ENCODE data around the gene BPIFB1.

BPIFB1 gene

DNA sequence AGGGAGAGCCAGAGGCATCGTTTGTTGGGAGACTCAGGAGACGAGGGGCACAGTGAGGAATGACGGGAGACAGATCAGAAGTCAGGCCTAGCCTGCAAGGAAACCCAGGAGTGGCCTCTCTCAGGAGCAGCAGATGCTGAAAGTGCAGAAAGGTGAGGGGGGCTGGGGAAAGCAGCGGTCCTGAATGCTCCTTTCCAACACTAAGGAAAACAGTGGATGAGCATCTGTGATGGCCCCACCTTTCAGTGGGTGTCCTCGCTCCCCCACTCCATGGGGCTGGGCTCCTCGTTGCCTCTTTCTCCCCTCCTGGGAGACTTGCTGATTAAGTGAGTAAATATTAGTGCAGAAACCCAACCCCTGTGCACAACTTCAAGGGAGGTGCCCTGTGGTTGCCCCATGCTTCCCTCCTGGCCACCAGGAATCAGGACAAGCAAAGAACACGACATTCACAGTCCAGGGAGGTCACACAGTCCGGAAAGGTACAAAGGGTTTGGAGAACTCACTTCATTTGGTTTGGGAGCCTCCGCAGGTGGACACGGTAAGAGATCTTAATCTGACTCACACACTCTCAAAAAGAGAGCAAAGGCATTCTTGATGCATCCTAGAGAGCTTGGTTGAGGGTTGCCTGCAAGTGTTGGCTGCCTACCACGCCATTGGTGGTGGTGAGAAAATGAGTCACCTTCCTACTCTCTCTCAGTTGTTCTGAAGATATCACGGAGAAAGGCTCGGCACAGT lies 9.7 kb upstream of the BPIFB1 start:
- FAIRE-seq = no peak

DNA sequence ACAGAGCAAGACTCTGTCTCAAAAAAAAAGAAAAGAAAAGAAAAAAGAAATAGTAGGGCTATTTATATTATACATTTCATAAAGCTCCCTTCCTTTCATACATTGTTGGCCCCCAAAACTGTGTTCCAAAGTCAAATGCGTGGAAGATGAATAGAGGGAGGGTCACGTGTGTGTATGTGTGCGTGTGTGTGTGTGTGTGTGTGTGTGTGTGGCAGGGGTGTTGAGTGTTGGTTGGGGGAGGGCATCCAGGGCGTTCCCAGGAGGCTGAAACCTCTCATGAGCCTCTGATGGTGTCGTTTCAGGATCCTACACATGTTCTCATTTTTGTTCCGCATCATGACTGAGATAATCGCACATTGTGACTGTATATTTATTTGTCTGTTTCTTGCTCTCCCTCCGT lies 7.8 kb upstream of the BPIFB1 start:
- no peak for FAIRE-seq

DNA sequence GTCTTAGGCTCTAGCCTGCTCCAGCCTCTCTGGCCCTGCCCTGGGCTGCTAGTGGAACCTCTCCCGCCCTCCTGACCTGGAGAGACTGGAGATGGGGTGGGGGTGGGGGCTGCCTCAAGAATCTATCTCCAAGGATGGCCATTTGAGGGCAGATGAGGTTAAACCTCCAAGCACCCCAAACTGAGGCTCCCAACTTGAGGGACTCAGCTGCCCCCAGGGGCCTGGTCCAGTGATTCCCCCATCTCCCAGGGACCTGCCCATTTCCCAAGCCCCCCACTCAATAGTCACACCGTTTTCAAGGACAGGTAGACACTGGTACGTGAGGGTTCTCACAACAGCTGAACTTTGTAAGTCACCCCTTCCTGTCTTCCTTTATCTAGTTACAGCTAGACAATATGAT lies 7.1 kb upstream of the BPIFB1 start:
- no peak for FAIRE-seq

DNA sequence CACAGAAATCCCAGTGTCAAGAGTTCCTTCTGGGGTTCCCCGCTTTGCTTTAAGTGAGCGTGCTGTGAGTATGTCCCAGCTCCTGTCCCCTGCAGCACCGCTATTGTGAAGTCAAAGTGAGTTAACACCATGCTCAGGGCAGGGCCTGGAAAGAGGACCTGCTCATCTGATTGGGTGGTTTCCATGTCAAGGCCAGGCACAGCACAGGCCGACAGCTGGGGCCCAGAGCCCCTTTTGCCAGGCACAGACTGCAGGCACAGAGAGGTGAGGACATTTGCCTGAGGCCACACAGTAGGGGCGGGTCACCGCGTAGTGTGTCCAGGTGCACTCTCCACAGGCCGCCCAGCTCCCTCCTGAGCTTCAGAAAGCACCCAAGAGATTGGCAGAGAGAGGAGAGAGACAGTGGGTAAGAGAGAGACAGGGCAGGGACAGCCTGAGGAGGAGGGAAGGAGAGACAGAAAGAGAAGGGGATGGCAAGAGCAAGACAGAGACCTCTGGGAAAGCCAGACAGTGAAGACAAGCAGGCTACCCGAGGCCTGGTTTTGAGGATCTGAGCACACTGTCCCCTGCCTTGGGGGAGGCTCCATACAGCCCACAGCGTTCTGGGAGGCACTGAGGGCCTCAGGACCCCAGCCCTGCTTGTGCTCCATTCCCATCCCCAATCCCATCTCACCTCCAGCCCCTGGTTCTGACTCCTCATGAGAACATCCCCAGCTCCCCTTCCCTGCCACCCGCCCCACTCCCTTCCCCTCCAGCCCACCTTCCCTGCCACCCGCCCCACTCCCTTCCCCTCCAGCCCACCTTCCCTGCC lies 6.5 kb upstream of the BPIFB1 start:
- FAIRE-seq = no peak

DNA sequence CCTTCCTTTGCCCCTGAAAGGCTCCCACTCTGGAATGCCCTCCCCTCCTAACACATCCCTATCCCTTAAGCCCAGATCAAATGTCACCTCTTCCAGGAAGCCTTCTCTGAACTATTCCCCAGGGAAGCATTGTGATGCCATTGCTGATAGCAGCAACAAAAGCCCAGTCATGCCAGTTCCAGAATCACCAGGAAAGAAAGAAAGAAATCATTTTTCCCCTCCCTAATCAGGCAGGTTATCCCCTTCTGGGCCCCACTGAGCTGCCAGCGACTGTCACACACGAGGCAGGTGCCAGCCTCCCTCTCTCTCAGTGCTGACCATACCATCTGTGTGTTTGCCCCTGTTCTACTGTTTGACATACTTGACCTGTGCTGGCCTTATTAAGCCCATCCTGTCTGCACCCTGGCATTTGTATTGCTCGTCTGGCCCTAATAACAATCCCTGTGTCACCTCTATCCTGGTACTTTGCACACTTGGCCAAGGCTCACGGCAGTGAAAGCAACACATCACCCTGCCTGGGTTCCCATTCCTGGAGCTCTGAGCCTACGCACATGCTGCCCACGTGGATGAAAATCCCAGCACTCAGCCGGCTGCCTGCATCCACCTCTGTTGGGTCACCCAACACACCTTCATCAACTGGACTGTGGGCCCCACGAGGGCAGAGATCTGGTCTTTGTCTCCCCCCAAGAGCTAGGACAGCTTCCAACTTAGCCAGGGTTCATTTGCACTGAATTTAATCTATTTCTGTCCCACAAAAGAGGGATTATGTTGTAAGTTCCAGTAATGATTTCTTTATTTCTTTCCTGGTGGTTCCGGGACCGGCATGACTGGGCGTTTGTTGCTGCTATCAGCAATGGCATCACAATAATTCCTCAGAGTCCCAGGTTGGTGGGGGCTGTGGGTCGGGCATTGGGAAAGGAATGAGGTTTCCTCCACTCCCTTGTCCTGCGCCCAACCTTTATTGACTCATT lies 5.3 kb upstream of the BPIFB1 start:
- FAIRE-seq = no peak

DNA sequence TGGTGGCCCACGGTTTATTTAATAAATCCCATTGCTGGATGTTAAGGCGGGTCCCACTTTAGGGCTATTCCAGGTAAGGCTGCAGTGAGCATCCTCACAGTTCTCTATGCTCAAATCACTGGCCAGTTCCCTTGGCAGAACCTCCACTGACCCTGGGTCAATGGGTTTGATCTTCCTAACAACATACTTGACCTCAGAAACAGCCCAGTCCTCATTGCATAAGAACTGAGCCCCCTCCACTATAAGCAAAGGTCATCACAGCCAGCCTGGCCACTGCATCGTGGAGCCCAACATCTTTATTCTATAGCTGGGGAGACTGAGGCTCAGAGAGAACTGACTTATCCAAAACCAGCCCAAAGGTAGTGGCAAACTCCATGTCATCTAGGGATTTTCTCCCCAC lies 4.3 kb upstream of the BPIFB1 start:
- FAIRE-seq = no peak

DNA sequence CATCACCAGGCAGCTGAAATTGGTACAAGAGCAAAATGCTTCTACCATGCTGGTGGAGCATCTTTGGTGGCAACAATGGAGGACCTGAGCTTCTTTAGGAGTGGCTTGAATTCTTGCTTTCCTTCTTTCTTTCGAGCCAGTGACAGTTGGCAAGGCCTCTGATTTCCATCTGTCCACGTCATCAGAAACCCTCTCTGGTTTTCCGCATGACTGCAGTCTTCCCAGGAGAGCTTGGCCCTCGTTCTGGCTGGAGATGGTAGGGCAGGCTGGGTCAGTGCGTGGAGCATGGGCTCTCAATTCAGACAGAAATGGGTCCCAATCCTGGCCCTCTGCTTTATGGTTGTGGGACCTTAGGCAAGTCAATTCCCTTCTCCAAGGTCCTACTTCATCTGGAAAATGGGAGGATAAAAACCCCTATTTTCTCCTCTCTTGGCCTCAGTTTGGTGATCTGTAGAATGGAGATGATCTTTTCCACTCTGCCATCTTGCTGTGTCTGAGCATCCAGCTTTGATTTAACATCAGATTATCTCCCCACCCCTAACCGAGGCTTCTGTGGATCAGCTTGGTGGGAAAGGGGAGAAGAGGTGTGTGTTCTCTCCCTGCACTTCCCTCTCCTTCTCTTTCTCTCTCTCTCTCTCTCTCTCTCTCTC lies 3.6 kb upstream of the BPIFB1 start:
- no peak for FAIRE-seq

DNA sequence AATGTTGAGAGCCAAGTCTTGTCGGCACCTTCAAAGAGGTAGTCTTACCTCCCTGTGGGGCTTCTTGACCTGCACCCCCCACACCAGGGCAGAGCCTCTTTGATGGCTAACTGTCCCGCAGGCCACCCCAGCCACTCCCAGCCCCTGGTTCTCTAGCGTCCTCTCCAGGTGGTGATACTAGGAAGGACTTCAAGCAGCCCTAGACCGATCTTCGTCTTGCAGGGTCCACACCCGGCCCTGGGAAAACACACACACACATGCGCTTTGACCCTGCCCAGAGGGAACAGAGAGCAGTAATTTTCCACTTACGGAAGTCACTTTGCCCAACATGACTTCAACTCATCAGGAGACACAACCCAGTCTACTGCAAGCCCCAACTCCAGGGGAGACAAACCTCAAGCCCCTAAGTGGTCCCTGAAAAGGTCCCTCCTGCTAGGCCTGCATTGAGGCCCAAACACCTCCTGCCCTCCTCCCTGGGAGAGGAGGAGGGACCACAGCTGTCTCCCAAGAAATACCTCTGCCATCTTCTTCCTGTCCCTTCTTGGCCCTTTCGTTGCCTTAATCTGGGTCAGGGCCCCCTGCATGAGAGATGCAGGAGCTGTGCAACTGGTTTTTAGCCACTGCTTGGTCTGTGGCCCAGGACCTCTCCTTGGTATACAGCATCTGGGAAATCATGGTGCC lies 2.9 kb upstream of the BPIFB1 start:
- no peak for FAIRE-seq

DNA sequence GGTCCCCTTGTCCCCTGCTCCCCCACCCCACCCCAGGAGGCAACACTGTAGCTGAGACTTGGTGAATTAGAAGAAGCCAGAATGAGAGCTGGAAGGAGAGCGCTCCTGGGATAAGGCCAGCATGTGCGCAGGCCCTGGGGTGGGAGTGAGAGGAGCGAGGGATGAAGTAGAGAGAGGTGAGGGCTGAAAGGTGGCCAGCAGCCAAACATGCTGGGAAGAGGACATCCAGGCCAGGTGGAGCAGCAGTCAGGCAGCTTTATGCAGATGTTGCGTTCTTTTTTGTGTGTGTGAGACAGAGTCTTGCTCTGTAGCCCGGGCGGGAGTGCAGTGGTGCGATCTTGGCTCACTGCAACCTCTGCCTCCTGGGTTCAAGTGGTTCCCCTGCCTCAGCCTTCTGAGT lies 2.2 kb upstream of the BPIFB1 start:
- no peak for FAIRE-seq

DNA sequence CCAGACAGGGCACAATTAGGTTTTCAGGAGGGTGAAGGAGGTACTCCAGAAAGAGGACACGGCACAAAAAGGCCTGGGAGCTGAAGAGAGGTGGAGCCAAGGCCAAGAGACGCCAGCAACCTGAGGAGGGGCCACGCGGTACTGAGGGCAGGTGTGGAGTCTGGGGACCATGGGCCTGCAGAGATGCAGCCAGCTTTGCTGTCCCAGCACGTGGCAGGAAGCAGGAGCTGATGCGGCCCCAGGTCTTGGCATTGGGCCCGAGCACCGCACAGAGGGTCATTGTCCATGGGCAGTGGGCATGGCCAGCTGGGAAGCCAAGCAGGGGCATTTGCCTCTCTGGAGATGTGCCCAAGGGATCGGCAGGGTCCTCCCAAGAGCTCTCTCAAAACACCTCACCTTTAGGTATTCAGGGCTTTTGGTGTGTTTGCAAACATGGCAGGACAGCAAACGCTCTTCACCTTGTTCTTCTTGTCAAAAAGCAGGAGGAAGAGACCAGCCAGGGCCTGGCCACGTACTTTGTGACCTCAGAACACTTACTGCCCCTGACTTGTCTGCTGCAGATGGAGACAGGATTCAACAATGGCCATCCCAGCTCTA lies 1.4 kb upstream of the BPIFB1 start:
- no peak for FAIRE-seq

DNA sequence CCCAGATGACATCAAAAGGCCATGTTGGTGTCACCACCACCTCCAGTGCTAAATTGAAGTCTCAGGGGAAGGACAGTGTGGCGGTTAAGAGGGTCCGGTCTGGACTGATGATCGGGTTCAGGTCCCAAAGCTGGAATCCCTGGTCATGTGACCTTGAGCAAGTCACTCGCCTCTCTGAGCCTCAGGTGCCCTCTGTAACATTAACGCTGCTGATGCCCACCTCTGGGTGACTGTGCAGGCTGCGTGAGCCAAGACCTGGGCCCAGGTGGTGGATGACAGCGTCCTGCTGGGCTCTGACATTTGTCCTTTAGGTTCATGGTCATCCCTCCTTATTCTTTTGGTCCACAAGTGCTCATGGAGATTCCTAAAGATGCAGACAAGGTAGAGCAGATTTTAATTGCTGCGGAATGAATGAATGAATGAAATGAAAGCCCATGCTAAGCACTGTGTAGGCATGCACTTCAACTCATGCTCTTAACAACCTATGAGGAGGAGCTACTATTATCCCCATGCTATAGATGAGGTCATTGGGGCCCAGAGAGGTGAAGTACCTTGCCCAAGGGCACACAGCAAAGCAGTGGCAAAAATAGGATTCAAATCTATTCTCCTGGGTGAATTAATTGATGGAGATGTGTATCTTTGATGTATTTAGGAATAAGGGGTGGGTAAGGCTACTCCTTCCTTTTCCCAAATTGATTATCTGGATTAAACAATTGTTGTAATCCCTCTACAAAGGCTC lies 649 bp upstream of the BPIFB1 start:
- FAIRE-seq = no peak

DNA sequence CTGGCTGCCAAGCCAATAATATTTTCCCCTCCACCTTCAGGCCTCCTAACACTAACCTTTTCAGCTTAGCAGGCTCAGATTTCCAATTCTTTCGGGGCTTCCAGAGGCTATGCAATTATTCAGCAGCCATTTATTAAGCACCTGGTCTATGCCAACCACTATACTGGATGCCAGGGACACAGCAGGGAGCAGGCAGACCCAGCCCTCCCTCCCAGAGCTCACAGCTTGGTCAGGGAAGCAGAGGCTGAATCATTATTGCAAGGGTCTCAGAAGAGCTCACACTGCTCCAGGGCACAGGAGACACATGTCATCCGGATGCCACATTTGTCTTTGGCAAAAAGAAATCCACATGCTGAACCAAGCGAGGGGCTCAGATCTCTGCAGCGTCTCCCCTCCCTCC lies 1.3 kb downstream of the BPIFB1 start:
- no peak for FAIRE-seq

DNA sequence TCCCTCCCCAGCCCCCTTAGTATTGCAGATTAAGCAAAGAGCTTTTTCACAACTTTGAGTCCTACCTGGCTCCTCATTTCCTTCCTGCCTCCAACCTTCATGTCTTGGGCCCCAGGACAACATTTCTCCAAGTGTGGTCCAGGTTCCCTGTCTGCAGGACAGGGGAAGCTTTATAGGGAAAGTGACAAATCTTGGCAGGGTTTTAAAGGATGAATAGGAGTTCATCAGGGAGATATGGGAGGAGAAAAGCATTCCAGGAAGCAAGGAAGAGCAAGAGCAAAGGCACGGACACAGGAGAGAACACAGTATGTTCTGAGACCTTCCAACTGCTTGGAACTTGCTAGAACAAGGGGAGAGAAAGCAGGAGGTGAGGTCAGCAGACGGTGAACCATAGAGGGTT lies 1.9 kb downstream of the BPIFB1 start:
- no peak for FAIRE-seq

DNA sequence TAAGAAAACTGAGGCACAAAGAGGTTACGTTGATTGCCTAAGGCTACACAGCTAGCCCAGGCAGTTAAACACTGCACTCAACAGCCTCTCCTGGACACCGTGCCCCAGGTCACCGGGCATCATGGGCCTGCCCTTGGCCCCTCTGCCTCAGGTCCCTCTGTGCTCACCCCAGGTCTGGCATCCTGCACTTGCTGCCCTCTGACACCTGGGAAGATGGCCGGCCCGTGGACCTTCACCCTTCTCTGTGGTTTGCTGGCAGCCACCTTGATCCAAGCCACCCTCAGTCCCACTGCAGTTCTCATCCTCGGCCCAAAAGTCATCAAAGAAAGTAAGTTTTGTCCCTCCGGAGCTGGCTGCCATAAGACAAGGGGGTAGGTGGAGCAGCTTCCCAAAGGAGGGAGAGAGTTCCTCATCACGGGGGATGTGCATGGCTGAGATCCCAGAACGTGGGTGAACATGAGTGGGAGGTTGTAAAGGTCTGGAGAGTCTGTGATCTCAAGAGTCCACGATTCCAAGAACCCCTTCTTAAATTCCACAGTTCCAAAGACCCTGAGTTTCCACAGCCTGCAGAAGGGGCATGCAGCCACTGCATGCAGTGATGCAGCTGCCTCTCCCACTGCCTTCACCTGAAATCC lies 3.0 kb downstream of the BPIFB1 start:
- FAIRE-seq = no peak

DNA sequence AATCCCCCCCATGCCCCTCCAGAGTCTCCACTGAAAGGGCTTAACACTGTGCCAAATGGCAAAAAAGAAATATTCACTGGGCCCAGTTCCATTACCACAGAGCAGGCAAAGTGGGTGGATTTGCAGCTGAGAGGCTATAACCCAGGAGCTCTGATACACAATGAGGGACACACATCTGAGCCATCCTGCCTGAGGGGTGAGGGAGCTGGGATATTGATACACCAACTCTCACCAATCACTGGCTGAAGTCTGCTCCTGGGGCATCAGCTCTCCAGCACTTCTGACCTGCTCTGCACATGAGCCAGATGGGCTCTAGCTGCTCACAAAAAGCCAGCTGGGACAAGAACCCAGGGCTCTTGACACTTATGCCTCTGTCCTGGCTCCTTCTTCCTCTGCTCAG lies 4.9 kb downstream of the BPIFB1 start:
- no peak for FAIRE-seq

DNA sequence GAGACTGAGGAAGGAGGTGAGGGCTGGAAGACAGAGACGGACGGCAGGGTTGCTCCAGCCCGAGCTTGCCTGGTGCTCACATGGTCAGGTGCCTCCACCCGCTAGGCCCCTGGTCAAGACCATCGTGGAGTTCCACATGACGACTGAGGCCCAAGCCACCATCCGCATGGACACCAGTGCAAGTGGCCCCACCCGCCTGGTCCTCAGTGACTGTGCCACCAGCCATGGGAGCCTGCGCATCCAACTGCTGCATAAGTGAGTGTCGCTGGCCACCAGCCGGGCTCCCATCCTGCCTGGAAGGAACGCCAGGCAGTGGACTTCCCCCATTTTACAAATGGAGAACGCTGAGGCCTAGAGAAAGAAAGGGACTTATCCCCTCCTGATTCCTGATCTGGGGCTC lies 7.8 kb downstream of the BPIFB1 start:
- no peak for FAIRE-seq

DNA sequence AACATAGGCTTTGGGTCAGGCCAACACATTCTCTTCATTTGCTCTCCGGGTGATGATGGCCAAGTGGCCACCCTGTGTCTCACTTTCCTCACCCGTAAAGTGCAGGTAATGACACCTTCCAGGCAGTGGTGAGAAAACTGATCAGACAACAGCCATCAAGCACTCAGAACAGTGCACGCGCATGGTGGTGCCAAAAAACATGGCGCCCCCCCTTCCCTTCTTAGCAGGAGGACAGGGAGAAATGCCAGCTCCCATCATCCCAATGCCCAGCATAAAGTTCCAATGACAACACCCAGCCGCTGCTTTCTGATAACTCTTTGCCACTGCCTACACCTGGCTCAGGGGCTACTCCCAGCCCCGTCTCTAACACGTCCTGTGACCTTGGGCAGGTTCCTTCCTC lies 8.4 kb downstream of the BPIFB1 start:
- no peak for FAIRE-seq

DNA sequence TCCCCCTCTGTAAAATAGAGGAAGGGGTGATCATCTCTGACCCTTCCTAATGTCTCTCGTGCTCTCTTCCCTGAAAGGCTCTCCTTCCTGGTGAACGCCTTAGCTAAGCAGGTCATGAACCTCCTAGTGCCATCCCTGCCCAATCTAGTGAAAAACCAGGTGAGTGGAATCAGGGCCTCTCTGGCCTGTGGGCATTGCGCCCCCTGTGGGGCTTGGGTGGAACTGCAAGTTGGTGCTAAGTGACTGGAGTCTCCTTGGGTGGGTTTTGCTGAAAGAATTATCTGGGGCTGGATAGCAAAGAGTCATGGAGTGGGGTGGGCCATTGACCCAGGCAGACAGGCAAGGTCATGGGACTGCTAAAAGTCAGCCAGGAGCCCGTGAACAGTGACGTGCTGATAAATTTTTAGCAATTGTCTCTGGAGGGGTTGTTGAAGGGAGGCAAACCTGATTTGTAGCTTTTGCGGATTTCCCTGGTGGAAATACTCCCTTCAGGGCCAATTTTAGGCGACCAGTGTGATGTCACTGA lies 8.9 kb downstream of the BPIFB1 start:
- no peak for FAIRE-seq

DNA sequence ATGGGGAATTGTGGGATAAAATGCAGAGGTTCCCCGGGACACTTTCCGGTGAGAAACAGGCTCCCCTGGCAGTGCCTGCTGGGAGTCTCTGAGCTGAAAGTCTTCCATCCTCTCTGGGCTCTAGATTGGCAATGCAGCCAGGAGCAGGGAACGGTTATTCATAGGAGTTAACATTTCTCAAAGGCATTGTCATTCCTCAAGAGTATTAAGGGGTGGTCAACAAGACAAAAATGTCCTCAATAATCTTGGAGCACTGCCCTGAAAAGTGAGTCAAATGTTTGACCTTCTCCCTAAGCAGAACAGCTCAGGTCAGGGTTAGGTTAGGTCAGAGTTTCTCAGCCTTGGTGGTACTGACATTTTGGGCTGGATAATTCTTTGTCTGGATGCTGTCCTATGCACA lies 13.2 kb downstream of the BPIFB1 start:
- FAIRE-seq = no peak

DNA sequence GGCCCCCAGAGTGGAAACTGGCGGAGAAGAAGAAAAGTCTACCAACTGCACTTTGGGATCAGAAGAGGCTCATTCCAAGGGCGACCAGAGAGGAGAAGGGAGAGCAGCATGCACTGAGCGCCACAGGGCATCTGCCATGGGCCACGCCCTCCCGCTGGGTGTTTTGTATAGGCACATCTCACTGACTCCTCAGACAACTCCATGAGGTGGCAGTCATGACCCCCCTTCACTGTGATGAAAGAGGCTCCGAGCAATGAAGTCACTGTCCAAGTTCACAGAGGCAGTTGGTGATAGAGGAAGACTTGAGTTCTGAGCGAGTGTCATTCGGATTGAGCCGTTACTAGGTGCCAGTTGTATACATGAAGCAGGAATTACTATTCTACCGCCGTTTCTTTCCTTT lies 15.4 kb downstream of the BPIFB1 start:
- FAIRE-seq = no peak
